GM12891 (cell line): ENCODE measurements around the gene PTPRN2.
"Not testable (repeated sequence)": the region's sequence is repeated elsewhere in the genome, so short reads cannot be mapped to it uniquely, and the experiment has no call there.

Experiments
- DNase-seq: peaks from one replicate; pipeline ENCODE4 v3.0.0; 2011; ENCODE audit warnings: low spot score; ENCODE audit not compliant: insufficient read length
- FAIRE-seq: peaks from 2 replicates; lab custom pipeline; 2011; peaks lifted over from hg19 to GRCh38; lab: Jason Lieb, UNC
- PAX5 ChIP-seq: IDR thresholded peaks from 2 replicates; pipeline ENCODE4 v1.6.1; 2011; ENCODE audit warnings: low read length, moderate library complexity, mild to moderate bottlenecking; ENCODE audit not compliant: insufficient read depth, severe bottlenecking
- POLR2A ChIP-seq: IDR thresholded peaks from 2 replicates; pipeline ENCODE4 v1.6.1; 2011; ENCODE audit warnings: low read depth, low read length, control low read depth
- POLR2AphosphoS5 ChIP-seq: IDR thresholded peaks from 2 replicates; pipeline ENCODE4 v1.6.1; 2011; ENCODE audit warnings: low read depth, low read length, control low read depth
- POU2F2 ChIP-seq: IDR thresholded peaks from 2 replicates; pipeline ENCODE4 v1.6.1; 2011; ENCODE audit warnings: low read depth, mild to moderate bottlenecking, control low read depth, low read length, moderate library complexity
- SPI1 ChIP-seq: IDR thresholded peaks from 2 replicates; pipeline ENCODE4 v1.6.1; 2011; ENCODE audit warnings: low read depth, low read length, control low read depth
- TAF1 ChIP-seq: IDR thresholded peaks from 2 replicates; pipeline ENCODE4 v1.6.1; 2011; ENCODE audit warnings: low read depth, low read length, control low read depth

PTPRN2 gene

GRCh38 chr7:158312789-158313188 is 274.8 kb downstream of the PTPRN2 start:
- TF ChIP-seq POLR2A = no peak
- TF ChIP-seq PAX5 = no peak
- no peak for TF ChIP-seq TAF1
- TF ChIP-seq SPI1 = no peak
- no peak for TF ChIP-seq POU2F2
- no peak for TF ChIP-seq POLR2AphosphoS5
- DNase-seq = no peak
- no peak for FAIRE-seq

DNA sequence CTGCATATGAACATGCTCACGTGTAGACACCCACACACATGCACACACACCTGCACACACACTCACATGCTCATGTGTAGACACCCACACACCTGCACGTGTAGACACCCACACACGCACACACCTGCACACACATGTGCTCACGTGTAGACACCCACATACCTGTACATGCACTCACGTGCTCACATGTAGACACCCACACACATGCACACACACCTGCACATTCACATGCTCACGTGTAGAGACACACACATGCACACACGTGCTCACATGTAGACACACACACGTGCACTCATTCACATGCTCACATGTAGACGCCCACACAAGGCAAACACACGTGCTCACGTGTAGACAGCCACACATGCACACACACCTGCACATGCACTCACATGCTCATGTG is 275.8 kb downstream of the PTPRN2 start:
- no peak for FAIRE-seq
- no peak for TF ChIP-seq SPI1
- TF ChIP-seq PAX5 = no peak
- TF ChIP-seq POLR2A = no peak
- no peak for TF ChIP-seq POLR2AphosphoS5
- TF ChIP-seq POU2F2 = no peak
- no peak for TF ChIP-seq TAF1
- DNase-seq = no peak

DNA sequence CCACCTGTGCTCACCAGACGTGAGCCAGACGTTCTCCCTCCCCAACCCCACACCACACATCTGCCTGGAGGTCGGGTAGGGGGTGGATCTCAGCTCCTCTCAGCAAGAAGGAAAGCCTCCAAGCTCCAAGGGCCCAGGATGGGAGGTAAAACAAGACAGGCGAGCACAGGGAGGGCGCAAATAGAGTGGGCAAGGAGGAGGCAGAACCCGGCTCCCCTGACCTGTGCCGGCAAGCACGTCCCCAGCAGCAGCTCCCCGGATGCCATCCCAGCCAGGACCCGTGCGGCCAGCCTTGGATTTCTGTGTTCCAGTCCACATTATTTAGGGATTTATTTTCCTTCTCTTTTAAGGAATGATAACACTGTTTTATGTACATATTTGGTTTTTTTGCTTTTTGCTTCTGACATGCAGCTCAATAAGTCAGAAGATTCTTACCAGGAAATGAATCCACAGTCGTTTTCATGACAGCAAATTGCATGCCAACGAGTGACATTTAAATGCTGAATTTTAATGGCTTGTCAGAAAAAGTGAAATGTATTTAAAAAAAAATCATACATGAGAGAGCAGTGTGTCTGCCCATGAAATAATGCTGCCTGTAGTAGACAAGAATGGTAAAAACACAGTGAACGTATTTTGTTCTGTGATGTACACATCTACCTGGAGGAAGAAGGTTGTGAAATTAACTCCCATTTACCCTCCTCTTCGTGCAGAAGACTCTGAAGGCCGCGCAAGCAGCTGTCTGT is 276.5 kb downstream of the PTPRN2 start:
- TF ChIP-seq POLR2A (no peak), TAF1 (no peak), SPI1 (no peak), POU2F2 (no peak)
- FAIRE-seq (no peak), DNase-seq (no peak)

- no peak for FAIRE-seq
- TF ChIP-seq SPI1 = no peak
- no peak for TF ChIP-seq PAX5
- no peak for TF ChIP-seq POLR2AphosphoS5
- no peak for TF ChIP-seq TAF1
- no peak for TF ChIP-seq POLR2A
- TF ChIP-seq POU2F2 = no peak
Observed at GRCh38 chr7:158309868-158310763, 277.5 kb downstream of the PTPRN2 start.

GRCh38 chr7:158308001-158308400 is 279.6 kb downstream of the PTPRN2 start:
- no peak for FAIRE-seq
- TF ChIP-seq POU2F2 (no peak), TAF1 (no peak), POLR2A (no peak)

More at GRCh38 chr7:158309868-158310763, 277.5 kb downstream of the PTPRN2 start:
- no peak for DNase-seq

DNA sequence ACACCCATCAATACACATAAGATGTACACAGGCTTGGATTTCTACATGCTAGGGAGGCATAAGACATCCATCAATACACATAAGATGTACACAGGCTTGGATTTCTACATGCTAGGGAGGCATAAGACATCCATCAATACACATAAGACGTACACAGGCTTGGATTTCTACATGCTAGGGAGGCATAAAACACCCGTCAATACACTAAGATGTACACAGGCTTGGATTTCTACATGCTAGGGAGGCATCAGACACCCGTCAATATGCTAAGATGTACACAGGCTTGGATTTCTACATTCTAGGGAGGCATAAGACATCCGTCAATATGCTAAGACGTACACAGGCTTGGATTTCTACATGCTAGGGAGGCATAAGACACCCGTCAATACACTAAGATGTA is 283.6 kb downstream of the PTPRN2 start:
- not testable (repeated sequence) for DNase-seq

More at GRCh38 chr7:158308001-158308400, 279.6 kb downstream of the PTPRN2 start:
- DNase-seq = no peak

GRCh38 chr7:158303121-158303520 is 284.5 kb downstream of the PTPRN2 start:
- TF ChIP-seq POLR2AphosphoS5 (no peak), POLR2A (no peak), SPI1 (no peak), TAF1 (no peak), PAX5 (no peak)
- no peak for FAIRE-seq
- no peak for DNase-seq

More for the DNA sequence above, 283.6 kb downstream of the PTPRN2 start:
- not testable (repeated sequence) for FAIRE-seq

- no peak for FAIRE-seq
- no peak for TF ChIP-seq POLR2A
- no peak for TF ChIP-seq PAX5
- no peak for TF ChIP-seq SPI1
- no peak for TF ChIP-seq TAF1
- TF ChIP-seq POU2F2 = no peak
- TF ChIP-seq POLR2AphosphoS5 = no peak
- DNase-seq = no peak
Observed at GRCh38 chr7:158302274-158303070, 285.2 kb downstream of the PTPRN2 start.

DNA sequence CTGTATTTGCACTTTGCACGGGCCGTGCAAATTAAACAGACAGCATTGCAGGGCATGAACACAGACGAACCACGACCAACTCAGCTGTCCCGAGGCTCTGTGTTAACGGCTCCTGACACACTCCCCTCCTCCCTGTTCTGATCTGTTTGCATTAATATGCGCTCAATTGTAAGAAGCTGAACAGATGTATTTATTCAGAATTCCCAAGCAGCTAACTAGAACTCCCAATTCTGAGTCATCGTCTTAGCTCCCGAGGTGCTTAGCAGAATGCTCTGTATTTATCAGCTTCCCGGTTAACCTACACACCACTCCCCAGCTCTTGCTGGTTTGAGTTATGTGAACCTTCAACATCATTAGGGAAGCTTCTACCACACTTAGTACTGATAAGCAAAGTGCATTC is 286.4 kb downstream of the PTPRN2 start:
- no peak for TF ChIP-seq PAX5
- no peak for TF ChIP-seq POLR2AphosphoS5
- no peak for TF ChIP-seq TAF1
- no peak for TF ChIP-seq SPI1
- TF ChIP-seq POLR2A = no peak
- TF ChIP-seq POU2F2 = no peak
- FAIRE-seq (no peak), DNase-seq (no peak)
